ENCODE data around the gene KATNAL2.
A peak's percentile ranks its signal among the peaks of the same experiment; 100 is the strongest.
"Not testable (repeated sequence)": the region's sequence is repeated elsewhere in the genome, so short reads cannot be mapped to it uniquely, and the experiment has no call there.

Gene KATNAL2

DNA sequence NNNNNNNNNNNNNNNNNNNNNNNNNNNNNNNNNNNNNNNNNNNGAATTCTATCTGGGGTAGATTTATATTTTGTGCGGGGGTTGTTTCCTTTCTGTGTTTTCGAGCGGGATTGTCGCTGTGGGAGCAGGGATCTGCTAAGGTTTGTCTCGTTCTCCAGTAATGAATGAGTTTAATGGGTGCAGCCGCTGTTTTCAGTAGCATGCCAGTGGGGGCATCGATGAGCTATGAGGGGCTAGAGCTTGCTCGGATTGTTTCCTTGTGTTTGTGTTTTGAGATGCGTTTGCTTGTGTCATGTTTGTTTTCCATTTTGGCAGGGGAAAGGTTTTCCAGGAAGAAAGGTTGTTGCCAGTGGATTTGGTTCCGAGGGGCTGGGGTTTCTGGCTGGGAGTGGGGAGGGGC, 102.5 kb downstream of the KATNAL2 start:
- not testable (repeated sequence) for H3K27me3 ChIP-seq; H3K4me1 ChIP-seq; H3K36me3 ChIP-seq; DNase-seq; H3K9me3 ChIP-seq; H3K4me3 ChIP-seq (ENCODE audit: low read depth, low read length)

DNA sequence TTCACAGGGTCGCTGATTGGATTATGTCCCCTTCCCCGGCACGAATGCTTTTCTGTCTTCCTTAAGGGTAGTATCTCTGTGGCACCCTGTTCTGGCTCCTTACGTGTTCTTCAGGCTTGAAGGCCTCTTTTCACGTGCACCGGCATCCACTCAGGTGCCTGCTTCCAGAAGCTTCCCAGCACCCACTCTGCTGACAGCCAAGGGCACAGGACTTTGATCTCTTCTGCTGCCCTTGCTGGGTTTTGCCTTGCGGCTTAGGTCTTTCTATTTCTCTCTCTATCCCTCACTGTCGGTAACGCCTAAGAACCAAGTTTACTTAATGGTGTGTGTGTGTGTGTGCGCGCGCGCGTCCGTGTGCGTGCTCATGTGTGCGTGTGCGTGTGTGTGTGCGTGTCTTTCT, 103.4 kb downstream of the KATNAL2 start:
- H3K4me1 ChIP-seq; H3K4me3 ChIP-seq (ENCODE audit: low read depth, low read length); H3K27me3 ChIP-seq; H3K9me3 ChIP-seq; H3K36me3 ChIP-seq; DNase-seq: not testable (repeated sequence)

DNA sequence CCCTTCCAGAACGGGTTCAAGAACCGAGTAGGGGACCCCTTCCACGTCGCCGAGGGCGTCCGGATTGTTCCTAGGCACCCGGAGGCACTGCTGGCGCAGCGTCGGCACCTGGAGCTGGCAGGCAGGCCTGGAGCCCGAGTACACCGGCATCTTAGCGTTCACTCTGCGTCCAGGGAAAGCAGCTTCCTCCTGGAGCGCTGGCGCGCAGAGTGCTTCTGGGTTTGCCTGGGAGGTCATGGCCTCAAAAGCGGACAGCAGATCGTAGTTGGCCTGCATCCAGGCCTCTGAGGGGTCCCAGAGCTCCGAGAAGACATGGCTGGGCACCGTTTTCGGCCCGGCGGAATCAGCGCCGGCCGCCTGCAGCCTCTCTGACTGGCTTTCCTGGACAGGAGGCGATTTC, 105.4 kb downstream of the KATNAL2 start:
- H3K4me1 ChIP-seq; H3K36me3 ChIP-seq; H3K9me3 ChIP-seq; H3K4me3 ChIP-seq (ENCODE audit: low read depth, low read length); H3K27me3 ChIP-seq: not testable (repeated sequence)
- DNase-seq = peak; percentile 9

DNA sequence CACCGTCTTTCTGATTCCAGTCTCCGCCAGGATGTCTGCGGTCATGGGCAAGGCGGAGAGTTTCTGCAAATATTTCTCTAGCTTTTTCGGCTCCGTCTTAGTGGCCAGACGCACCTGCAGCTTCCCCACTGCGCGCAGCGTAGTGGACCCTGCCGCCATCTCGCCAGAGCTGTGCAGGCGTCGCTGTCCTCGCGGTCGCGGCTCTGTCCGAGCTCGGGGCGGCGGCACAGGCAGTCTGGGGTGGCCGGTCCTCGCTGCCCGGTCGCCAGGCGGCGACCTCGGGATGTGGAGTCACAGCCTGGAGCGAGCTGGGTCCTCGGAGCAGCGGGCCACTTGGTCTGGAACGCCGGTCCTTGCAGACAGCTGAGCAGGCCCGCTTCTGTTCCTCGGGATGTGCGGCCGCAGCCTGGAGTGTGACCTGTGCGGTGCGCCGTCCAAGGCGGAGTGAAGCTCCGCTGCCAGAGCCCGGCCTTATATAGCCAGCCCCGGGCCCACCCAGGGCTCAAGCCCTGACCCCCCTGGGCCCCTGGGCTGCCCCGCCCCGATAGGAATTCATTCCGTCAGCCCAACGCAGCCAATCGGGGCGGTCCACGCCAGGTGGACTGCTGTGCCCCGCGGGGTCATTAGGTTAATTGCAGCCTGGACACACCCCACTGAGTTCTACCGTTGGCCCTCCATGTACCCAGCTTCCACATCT, 106.5 kb downstream of the KATNAL2 start:
- H3K4me1 ChIP-seq; H3K9me3 ChIP-seq; DNase-seq; H3K4me3 ChIP-seq (ENCODE audit: low read depth, low read length); H3K27me3 ChIP-seq; H3K36me3 ChIP-seq: not testable (repeated sequence)

DNA sequence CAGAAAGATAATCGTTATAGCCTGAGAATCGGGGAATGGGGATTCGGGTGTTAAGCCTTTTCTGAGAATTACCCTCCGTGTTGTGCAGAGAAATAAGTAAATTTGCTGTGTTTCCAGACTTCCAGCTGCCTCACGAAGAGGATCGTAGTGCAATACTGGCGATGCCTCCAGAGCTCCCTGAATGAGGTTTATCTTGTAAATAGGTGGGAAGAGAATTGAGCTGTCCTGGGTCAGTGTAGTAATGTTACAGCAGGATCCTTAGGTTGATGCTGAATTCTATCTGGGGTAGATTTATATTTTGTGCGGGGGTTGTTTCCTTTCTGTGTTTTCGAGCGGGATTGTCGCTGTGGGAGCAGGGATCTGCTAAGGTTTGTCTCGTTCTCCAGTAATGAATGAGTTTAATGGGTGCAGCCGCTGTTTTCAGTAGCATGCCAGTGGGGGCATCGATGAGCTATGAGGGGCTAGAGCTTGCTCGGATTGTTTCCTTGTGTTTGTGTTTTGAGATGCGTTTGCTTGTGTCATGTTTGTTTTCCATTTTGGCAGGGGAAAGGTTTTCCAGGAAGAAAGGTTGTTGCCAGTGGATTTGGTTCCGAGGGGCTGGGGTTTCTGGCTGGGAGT, 108.3 kb downstream of the KATNAL2 start:
- H3K27me3 ChIP-seq; H3K4me1 ChIP-seq; H3K36me3 ChIP-seq; H3K4me3 ChIP-seq (ENCODE audit: low read depth, low read length); H3K9me3 ChIP-seq; DNase-seq: not testable (repeated sequence)

DNA sequence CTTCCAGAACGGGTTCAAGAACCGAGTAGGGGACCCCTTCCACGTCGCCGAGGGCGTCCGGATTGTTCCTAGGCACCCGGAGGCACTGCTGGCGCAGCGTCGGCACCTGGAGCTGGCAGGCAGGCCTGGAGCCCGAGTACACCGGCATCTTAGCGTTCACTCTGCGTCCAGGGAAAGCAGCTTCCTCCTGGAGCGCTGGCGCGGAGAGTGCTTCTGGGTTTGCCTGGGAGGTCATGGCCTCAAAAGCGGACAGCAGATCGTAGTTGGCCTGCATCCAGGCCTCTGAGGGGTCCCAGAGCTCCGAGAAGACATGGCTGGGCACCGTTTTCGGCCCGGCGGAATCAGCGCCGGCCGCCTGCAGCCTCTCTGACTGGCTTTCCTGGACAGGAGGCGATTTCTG, 111.3 kb downstream of the KATNAL2 start:
- H3K4me1 ChIP-seq, DNase-seq, H3K9me3 ChIP-seq: not testable (repeated sequence)

DNA sequence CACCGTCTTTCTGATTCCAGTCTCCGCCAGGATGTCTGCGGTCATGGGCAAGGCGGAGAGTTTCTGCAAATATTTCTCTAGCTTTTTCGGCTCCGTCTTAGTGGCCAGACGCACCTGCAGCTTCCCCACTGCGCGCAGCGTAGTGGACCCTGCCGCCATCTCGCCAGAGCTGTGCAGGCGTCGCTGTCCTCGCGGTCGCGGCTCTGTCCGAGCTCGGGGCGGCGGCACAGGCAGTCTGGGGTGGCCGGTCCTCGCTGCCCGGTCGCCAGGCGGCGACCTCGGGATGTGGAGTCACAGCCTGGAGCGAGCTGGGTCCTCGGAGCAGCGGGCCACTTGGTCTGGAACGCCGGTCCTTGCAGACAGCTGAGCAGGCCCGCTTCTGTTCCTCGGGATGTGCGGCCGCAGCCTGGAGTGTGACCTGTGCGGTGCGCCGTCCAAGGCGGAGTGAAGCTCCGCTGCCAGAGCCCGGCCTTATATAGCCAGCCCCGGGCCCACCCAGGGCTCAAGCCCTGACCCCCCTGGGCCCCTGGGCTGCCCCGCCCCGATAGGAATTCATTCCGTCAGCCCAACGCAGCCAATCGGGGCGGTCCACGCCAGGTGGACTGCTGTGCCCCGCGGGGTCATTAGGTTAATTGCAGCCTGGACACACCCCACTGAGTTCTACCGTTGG, 112.4 kb downstream of the KATNAL2 start:
- DNase-seq; H3K27me3 ChIP-seq; H3K9me3 ChIP-seq; H3K4me1 ChIP-seq; H3K4me3 ChIP-seq (ENCODE audit: low read depth, low read length); H3K36me3 ChIP-seq: not testable (repeated sequence)

More for the DNA sequence above, 111.3 kb downstream of the KATNAL2 start:
- not testable (repeated sequence) for H3K4me3 ChIP-seq (ENCODE audit: low read depth, low read length); H3K27me3 ChIP-seq; H3K36me3 ChIP-seq

DNA sequence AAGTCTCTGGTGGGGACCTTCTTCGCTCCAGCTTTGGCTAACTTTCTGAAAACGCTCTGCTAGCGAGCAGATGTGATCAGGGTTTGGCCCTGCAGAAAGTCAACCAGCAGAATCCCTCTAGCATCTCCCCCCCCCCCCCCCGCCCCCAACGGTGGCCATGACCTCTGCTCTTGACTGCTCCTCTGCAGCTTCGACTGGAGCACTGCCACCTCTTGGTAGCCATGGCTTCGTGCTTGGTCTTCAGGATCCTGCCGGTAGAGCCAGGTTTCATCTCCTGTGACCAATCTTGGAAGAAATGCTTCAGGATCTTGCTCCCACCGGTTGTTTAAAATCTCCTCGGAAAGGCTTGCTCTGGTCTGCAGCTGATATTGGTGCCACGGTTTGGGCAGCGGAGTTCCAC, 113.5 kb downstream of the KATNAL2 start:
- not testable (repeated sequence) for DNase-seq; H3K36me3 ChIP-seq; H3K9me3 ChIP-seq; H3K4me3 ChIP-seq (ENCODE audit: low read depth, low read length); H3K27me3 ChIP-seq; H3K4me1 ChIP-seq

DNA sequence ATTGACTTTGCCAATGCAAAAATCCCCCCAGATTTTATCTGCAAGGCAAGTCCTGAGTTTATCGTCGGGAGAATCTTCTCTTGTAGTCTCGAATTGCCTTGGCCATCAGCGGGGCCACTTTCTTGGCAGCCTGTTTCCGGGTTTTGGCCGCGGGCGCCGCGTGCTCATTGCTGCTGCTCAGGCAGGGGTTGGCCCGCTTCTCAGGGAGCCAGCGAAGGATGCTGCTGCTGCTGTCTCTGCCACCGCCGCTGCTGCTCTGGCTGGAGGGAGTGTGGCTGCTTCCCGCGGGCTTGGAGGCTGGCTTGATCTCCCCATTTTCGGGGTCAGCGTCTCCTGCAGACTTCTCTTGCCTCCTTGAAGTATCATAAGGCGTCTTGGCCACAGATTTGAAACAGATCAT, 115.5 kb downstream of the KATNAL2 start:
- Histone ChIP-seq H3K4me3 (ENCODE audit: low read depth, low read length) (no peak overlapping the region), H3K36me3 (no peaks in the 10 kb centered on the region), H3K4me1 (no peaks in the 10 kb centered on the region), H3K9me3 (no peaks in the 10 kb centered on the region), H3K27me3 (peaks cover 4% of the 10 kb centered on the region)
- no peak for DNase-seq
- TF ChIP-seq, protein P1, sequence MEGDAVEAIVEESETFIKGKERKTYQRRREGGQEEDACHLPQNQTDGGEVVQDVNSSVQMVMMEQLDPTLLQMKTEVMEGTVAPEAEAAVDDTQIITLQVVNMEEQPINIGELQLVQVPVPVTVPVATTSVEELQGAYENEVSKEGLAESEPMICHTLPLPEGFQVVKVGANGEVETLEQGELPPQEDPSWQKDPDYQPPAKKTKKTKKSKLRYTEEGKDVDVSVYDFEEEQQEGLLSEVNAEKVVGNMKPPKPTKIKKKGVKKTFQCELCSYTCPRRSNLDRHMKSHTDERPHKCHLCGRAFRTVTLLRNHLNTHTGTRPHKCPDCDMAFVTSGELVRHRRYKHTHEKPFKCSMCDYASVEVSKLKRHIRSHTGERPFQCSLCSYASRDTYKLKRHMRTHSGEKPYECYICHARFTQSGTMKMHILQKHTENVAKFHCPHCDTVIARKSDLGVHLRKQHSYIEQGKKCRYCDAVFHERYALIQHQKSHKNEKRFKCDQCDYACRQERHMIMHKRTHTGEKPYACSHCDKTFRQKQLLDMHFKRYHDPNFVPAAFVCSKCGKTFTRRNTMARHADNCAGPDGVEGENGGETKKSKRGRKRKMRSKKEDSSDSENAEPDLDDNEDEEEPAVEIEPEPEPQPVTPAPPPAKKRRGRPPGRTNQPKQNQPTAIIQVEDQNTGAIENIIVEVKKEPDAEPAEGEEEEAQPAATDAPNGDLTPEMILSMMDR (IDR thresholded peaks at IDR 0.05; ENCODE audit: low read depth, low read length) = no peak

DNA sequence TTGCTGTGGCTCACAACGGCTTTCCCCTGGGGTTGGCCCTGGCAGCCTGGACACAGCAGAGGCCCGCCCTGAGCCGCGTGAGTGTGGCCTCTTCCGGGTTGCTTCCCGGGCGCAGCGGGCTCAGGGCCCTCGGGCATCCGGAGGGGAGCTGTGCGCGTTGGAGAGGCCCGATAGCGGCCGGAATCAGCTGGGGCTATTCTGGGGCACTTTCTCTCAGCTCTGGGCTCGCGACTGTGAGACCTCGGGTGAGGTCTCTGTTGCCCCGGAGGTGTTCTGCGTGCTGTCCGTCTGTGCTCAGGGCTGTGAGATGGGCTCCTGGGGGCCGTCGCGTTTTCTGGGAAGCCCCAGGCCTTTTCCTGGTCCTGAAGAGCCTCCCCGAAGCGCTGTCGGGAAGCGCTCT, 117.2 kb downstream of the KATNAL2 start:
- H3K36me3 ChIP-seq, H3K27me3 ChIP-seq, DNase-seq: not testable (repeated sequence)

DNA sequence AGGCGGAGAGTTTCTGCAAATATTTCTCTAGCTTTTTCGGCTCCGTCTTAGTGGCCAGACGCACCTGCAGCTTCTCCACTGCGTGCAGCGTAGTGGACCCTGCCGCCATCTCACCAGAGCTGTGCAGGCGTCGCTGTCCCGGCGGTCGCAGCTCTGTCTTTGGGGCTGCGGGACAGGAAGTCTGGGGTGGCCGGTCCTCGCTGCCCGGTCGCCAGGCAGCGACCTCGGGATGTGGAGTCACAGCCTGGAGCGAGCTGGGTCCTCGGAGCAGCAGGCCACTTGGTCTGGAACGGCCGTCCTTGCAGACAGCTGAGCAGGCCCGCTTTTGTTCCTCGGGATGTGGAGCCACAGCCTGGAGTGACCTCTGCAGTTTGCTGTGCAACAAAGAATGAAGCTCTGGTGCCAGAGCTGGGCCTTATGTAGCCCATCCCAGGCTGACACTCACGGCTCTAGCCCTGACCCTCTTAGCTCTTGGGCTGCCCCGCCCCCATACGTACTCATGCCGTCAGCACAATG, 117.8 kb downstream of the KATNAL2 start, which contains the start of gene ELOA2:
Gene ELOA2 (minus strand): TSS at position 466 of the 516 bp plus-strand sequence. CDS start 357 bp downstream, at position 109.
- no peaks in the 10 kb centered on the region for H3K9me3 ChIP-seq
- no peak for DNase-seq
- TF ChIP-seq, protein P1 (IDR thresholded peaks at IDR 0.05; ENCODE audit: low read depth, low read length) = no peak
- H3K4me3 ChIP-seq (ENCODE audit: low read depth, low read length) = no peak within 1 kb of the TSS
- H3K4me1 ChIP-seq = no peaks in the 10 kb centered on the region
- peaks cover 4% of the 10 kb centered on the region for H3K27me3 ChIP-seq
- no peaks in the 10 kb centered on the region for H3K36me3 ChIP-seq

More for the DNA sequence above, 117.2 kb downstream of the KATNAL2 start:
- not testable (repeated sequence) for H3K4me3 ChIP-seq (ENCODE audit: low read depth, low read length); H3K9me3 ChIP-seq; H3K4me1 ChIP-seq

All from BE2C (cell line).